Lower leg skin (tissue), 3 donors: ENCODE data around the gene NELFCD.

ENCODE experiments used
- POLR2A ChIP-seq, 2 donors: fragments of 450-650 bp; IDR thresholded peaks; one replicate each; pipeline ENCODE4 v1.6.1; 2016 to 2017; ENCODE audit warnings: antibody characterized with exemption in 2 of 2, mild to moderate bottlenecking in 1 of 2, moderate library complexity in 1 of 2
- TF ChIP-seq, protein P1 (sequence below), 3 donors: fragments of 450-650 bp; IDR thresholded peaks; one replicate each; pipeline ENCODE4 v1.5.1; 2016; ENCODE audit warnings: antibody characterized with exemption in 3 of 3, mild to moderate bottlenecking in 3 of 3, moderate library complexity in 2 of 3

DNA sequence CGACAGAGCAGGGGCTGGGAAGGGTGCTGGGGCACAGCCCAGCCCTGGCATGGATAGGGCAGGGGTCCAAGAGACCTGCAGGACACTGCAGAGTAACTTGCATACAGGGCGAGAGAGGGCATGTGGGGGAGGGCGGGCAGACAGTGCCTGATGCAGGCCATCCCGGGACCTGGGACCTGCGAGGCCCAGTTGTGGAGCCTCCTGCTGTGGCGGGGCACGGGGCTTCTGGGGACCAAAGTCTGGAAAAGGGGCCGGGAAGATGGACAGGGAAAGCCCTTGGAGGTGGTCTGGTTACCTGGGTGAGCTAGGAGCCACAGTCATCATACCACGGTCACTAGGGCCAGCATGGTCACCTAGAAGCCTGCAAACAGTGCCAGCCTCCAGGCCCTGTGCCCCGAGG is 37.8 kb downstream of the NELFCD start:
- TF ChIP-seq, protein P1, sequence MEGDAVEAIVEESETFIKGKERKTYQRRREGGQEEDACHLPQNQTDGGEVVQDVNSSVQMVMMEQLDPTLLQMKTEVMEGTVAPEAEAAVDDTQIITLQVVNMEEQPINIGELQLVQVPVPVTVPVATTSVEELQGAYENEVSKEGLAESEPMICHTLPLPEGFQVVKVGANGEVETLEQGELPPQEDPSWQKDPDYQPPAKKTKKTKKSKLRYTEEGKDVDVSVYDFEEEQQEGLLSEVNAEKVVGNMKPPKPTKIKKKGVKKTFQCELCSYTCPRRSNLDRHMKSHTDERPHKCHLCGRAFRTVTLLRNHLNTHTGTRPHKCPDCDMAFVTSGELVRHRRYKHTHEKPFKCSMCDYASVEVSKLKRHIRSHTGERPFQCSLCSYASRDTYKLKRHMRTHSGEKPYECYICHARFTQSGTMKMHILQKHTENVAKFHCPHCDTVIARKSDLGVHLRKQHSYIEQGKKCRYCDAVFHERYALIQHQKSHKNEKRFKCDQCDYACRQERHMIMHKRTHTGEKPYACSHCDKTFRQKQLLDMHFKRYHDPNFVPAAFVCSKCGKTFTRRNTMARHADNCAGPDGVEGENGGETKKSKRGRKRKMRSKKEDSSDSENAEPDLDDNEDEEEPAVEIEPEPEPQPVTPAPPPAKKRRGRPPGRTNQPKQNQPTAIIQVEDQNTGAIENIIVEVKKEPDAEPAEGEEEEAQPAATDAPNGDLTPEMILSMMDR (IDR thresholded peaks at IDR 0.05): no peak
- no peak for TF ChIP-seq POLR2A (IDR thresholded peaks at IDR 0.05)
